Limb (tissue), 2 donors: Measurements from ENCODE around the gene ADARB1.

Source experiments
- DNase-seq, 2 donors: peaks; one replicate each; pipeline ENCODE4 v3.0.0-alpha.2; 2016; ENCODE audit errors: extremely low spot score in 2 of 2

ADARB1 gene

DNA sequence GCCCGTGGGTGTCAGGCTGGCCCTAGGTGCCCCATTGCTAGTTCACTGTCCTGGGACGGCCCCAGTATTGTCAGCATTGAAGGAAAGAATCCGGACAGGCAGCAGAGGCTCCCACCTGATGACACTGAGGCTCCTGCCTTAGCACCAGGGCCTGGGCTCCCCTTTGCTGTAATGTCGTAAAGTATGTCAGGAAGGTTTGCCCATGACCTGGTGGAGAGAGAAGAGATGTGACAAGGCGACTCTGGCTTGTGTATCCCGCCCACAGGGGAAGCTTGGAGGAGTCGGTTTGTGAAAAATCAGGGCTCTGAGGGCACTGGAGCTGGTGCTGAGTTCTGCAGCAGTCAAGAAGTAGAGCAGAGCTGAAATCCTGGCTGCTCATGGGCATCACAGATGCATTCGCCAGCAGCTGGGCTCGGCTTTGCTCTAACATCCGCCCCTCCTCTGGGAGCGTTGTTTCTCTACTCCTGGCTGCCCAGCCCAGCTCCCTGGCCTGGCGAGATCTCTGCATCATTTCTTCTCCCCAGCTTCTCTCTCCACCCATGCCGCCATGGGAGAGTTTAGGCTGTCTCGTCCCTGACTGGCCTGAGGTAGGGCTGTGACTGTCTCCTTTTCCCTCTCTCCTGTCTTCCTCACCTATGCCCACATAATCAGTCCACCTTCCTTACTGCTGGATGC lies 74.1 kb downstream of the ADARB1 start:
- peak in 1 of 2 donors; percentile 16 for DNase-seq

DNA sequence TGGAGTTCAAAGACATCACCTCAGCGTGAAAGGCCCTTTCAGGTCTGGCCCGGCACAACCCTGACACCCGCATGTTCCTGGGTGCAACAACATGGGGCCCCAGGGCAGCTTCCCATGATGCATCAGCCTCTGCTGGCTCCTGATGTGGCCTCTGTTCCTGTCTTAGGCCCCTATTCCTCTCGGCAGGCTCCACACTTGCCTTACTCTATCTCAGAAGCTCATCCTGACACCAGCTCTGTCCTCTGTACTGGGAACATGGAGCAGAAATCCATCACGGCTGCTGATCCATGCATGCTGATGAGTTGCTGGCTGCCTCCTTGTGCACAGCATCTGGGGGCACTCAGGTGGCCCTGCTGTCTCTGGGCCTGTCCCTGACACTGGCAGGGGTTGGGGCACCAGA lies 74.6 kb downstream of the ADARB1 start:
- peak in 1 of 2 donors; percentile 11 for DNase-seq

DNA sequence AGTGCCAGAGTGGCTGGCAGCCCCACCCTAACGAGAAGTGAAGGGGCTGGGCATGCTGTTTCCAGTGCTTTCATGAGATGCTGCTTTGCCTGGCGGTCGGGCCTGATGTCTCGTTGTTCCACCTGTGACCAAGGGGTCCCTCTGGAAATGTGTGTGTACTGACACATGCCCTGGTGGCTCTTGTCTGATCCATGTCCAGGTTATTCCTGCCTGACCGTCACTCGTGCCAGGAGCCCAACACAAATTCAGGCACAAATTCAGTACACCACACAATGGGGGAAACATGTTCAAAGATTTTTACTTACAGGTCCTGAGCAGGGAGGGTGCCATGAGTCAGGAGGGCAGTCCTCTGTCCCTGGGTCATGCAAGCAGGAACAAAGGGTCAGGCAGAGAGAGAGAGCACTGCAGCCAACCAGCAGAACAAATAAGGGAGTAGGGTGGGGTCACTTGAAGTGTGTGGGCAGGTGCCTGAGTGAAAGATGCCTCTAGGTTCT lies 76.3 kb downstream of the ADARB1 start:
- no peak for DNase-seq

DNA sequence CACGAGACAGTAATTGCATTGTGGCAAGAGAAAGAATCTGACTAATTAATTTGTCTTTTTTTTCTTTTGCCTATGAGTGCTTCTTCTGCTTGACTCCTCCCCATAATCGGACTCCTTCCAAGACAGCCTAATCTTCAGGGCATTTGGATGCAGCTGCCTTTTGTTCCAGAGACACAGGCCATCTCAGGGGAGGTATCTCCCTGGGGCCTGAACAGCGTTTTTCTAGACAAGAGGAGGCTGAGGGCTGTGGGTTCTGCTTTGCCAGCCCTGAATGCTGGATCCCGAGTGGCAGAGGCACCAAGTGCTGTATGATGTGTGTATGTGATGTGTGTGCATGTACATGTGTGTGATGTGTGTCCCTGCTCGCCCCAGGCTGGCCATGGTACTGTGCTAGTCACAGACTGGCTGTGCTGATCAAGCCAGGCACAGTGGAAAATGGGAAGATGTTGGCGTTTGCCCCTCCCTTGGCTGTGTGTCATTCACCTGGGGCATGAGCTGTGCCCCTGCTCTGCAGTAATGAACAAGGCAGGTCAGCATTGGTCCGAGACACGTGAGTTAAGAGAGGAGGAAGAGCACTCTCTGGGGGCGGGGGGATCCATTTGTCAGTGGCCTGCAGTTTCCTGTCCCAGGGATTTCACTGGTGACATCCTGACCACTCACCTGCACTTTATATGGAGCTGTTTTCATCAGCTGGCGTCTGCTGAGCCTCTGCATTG lies 77.2 kb downstream of the ADARB1 start:
- DNase-seq: peak in 1 of 2 donors; percentile 30

DNA sequence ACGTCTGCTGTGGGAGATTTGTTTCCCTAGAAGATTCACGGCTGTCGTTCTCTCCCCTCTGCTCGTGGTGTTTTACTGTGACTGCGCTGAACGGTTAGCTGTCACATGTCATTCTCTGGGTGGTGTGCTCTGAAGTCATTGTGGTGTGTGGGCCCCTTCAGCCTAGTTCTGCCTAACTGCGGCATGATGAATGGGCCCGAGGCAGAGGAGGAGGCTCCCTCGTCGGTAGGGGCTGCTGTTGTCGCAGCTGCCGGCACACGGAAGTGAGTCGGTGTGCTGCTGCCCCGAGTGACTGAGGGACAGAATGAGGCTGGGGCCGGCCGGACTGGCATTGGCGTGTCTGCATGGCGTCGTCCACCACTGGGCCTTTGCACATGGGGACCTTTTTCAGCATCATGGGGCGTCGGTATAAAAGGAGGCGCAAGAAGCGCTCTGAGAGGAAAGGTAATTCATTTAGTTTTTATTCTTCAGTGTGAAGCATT lies 77.9 kb downstream of the ADARB1 start:
- peak in 1 of 2 donors; percentile 65 for DNase-seq

DNA sequence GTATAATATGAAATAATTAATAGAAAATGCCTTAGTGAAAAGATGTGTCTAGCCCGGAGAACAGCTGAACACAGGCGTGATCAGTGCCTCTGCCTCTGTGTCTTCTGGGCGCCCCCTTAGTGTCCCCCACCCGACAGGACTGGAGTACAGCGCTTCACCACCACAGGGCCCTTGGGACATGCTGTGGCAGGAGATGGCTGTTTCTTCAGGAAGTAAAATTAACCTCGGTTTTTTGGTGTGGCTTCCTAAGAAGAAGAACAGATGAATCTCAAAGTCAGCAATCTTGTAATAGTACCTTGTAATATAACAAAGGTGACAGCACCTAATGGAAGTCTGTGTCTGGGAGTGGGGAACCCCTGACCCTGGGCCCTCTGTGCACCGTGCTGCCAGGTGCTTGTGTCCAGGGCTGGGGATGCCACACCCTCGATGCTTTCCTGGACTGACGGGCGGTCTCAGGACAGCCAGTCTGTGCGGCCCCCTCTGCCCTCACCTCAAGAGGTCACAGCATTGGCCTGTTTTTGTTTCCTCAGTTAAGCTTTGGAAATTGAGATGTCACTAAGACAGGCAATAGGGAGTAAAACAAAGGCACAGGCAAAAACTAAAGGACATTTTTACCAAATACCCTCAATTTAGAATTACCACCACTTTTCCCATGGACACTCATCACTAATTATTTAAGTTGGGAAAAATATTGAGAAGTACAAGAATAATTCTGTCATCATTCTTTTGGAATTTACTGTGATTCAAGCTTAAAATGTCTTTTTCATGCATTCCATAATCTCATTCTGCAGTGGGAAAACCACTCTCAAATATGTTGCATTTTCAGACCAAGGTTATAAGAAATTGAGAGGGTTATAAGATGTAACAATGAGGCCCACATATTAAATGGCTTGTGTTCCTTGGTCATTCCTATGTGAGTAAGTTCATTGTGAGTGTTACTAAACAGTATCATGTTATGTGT lies 79.3 kb downstream of the ADARB1 start:
- peak in 1 of 2 donors; percentile 25 for DNase-seq

DNA sequence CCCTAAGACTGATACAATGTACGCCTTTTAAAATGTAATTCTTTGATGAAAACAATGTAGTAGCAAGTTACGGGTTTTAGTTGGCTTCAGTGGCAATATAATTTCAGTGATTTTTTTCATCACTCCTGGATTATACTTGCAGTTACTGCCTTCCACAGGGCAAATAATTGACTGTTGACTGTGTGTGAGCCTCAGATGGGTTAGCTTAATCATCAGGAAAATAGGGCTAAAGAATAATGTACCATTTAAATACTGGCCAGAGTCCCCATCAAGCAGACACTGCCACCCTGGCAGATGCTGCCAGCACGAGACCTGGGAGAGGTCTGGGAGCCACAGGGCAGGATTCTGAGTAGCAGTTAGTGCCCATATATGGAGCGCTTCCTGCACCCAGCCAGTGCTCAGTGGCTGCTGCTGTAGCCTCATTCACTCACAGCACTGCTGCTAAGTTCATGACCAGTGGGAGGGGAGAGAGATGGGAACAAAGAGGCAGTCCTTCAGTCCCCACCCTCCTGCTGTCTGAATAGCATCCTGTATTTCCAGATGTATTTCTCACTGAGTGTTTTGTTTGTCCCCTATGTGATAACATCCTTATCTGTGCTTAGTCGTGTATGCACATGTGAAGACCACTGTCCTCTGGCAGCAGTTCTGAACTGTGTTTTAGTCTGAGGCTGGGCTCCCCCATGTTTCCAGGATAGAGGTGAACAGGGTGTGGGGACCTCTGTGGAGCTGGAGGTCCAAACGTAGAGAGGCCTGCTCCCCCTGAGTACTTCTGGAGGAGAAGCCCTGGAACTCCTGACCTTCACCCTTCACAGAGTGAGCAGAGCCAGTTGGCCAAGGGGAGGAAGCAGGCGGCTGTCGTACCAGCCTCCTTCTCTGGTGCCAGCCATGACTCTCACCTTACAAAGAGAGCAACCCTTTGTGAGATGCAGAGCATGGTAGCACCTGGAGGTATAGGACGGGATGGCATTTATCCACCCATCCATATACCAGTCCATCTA lies 80.4 kb downstream of the ADARB1 start:
- peak in 1 of 2 donors; percentile 24 for DNase-seq

DNA sequence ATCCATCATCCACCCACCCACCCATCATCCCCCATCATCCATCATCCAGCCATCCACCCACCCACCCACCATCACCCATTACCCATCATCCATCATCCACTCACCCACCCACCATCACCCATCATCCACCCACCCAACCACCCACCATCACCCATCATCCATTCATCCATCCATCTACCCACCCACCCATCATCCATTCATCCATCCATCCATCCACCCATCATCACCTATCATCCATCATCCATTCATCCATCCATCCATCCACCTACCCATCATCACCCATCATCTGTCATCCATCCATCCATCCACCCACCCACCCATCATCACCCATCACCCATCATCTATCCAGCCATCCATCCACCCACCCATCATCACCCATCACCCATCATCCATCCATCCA lies 81.5 kb downstream of the ADARB1 start:
- peak in 1 of 2 donors; percentile 17 for DNase-seq

DNA sequence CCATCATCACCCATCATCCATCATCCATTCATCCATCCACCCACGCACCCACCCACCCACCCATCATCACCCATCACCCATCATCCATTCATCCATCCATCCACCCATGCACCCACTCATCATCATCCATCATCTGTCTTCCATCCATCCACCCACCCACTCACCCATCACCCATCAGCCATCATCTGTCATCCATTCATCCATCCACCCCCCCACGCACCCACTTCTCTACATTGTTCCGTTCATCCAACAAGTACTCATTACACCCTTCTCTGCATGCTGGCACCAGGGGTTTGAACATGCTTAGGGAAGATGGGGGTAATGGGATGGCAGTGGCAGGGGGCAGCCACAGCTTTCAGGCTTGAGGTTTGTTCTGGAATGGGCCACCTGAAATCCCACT lies 82.1 kb downstream of the ADARB1 start:
- DNase-seq: no peak

DNA sequence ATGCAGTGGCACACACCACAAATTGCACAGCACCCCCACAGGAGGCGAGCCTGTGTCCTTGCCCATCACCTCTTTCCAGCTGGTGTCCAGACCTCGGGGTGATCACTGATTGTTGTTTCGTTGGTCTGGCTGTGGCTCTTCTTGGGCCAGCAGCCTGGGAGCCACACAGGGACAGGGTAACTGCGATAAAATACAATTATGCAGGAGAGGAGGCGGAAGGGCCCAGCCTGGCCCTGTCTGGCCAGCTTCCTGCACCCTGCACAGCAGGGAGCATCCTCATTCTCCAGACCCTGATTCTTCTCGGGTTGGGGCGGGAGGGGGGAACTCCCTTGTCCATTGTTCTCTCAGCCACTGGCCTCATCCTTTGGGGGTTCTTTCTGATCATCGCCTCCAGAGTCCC lies 83.6 kb downstream of the ADARB1 start:
- DNase-seq: peak in 1 of 2 donors; percentile 16

DNA sequence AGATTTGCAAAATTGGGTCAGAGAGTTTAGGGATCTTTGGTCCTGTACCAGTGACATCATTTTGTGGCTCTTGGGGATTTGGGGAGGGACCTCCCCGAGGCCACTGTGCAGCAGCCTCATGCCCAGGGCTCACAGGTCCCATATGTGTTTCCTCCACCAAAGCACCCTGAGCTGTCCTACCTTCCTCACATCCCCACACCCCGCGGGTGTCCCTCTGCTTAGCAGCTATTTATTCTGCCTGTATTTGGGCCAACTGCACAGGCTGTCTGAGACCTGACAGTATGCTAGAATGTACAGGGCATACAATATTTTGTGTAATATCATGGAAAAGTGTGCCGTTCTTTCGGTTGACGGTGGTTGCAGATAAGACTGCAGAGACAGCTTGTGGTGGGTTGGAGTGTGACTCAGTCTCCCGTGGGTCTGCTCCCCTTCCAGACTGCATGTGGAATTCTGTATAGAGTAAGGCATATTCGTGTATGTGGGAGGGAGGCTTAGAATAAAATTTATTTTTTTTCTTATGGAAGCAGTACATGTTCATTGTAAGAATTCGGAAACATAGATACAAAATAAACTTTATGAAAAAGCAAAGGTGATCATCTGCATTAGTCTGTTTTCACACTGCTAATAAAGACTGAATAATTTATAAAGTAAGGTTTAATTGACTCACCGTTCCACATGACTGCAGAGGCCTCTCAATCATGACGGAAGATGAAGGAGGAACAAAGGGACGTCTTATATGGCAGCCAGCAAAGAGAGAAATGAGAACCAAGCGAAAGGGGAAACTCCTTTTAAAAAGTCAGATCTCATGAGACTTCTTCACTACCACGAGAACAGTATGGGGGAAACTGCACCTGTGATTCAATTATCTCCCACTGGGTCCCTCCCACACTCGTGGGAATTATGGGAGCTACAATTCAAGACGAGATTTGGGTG lies 84.4 kb downstream of the ADARB1 start:
- DNase-seq: no peak

DNA sequence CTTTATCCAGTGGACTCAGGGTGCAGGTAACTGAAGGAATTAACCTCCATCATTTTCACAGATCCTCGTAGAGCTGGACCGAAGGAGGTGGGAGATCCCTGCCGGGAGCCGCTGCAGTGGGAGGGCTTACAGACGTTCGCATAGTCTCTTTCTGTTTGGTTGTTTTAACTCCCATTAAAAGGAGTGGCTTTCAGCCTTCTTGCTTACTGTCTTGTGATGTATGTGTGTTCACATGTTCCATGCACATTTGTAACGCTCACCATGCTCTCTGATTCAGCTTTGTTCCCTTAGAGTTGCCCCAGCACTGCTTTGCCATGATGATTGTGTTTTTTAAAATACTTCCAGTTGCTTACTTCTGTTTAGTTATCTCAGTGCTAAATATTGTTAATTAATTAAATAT lies 85.8 kb downstream of the ADARB1 start:
- DNase-seq: peak in 1 of 2 donors; percentile 22

DNA sequence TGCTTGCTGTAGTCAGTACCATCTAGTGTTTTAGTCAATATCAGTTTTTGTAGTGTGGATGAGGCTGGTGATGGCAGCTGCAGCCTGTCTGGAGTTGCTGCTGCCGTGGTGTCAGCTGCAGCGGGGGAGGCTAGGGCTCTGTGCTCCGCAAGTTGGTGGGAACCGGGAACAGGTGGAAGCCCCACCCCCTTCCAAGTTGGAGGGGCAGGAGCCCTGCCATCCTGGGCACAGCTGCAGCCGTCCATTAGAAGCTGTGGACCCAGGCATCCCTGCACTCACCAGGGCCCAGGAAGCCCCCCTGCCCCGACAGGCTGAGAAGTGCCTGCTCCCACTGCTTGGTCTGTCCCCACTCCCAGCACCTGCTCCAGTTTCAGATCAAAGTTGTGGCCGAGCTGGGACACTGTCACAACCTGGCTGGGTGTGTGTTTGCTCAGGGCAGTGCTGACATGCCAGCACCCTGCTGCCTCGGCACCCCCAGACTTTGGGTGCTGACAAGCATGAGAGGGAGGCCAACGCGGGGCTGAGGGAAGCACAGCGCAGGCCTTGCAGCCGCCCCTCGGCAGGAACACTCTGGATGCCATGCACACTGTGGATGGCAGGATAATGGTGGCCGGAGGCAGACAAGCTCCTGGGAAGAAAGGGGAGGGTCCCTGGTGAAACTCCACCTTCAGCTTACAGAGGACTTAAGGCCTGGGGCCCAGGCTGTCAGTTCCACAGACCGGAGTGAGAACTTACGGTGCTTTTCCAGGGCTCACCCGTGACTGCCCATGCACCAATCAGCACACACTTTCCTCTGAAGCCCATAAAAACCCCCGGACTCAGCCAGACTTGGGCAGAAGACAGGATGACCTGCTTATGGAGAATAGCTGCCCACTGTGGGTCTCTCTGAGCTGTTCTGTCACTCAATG lies 86.9 kb downstream of the ADARB1 start:
- peak; percentile 60 to 73 for DNase-seq

DNA sequence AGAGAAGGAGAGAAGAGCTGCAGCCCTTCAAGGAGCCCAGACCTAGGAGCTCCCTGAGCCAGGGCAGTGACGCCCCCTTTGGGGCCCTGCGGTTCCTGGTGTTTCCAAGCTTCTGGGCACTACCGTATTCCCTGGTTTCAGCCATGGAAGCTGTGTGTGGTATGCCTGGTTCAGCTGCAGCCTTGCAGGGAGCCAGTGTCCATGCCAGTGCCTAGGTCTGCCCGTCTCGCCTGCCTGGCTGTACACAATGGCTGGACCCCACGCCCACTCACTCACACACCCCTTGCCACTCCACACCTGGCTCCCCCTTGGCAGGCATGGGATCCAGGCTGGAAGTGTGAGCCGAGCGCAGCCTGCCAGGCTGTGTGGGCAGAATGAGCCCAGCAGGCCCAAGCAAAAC lies 87.7 kb downstream of the ADARB1 start:
- DNase-seq: peak in 1 of 2 donors; percentile 27

DNA sequence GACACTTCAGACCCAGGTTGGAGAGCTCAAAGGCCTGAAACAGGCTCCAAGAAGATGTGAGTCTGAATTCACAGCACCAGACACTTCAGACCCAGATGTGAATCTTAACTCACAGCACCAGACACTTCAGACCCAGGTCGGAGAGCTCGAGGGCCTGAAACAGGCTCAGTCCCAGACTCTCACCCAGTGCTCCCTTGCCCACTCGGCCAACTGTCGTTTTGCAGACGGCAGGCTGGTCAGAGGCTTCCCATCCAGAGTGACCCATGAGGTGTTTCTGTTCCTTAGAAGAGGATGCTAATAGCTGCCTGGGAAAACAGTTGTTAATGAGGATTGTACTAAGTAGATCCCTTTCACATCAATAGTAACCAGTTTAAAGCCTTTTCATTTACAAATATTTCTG lies 88.4 kb downstream of the ADARB1 start:
- DNase-seq: no peak

DNA sequence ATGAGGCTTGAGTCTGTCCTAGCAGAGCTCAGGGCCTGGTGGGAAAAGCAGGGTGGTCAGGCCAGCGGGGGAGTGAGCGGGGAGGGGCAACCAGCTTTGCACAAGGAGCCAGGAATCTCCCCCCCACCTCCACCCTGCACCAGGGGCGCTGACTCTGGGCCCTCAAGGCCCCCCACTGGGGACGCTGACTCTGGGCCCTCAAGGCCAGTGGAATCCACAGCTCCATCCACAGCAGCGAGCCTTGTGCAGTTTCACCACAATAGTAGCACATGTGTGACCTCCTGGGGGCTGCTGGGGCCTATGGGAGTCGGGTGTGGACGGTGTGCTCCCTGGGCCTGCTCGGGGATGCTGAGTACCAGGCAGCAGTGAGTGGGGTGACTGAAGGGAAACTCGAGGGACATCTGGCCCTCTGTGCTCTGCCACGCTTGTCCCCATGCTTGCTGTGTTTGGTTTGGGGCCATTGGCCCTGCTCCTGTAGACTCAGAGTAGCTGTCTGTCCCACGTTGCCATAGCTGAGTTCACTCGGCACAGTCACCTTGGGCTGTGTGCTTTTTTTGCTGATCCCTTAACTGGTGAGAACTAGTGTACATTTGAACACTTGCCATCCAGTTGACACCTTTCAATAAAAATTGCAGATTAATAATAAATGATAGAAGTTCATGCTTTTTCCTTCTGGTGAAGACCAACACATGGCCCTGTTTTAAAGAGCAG lies 89.2 kb downstream of the ADARB1 start:
- DNase-seq: peak in 1 of 2 donors; percentile 18

DNA sequence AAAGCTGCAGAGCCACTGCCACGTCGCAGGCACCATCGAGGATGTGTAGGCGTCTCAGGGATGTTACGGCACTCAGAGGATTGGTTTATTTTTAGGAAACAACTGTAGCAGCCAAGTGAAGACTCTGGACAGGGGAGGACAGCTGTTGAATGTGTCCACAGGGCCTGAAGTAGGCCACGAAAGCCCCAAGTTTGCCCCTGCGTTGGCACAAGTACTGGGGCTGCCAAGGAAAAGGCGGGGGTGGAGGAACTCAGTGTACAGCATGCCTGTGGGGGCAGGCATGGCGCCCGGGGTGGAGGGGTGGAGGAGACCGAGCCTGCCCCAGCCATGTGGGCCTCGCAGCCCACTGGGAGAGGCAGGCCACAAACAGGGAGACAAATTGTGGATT lies 89.7 kb downstream of the ADARB1 start:
- peak in 1 of 2 donors; percentile 25 for DNase-seq
